Mononuclear cell (primary cell): ENCODE results near the gene UBALD1. TPM values are rescaled to one million over a fixed set of nuclear protein-coding genes. Genes with fewer than 3 reads are reported as not detected.

Experiments
- H3K27me3 ChIP-seq: 2 replicates; pipeline ENCODE4 v1.6.0; 2011; ENCODE audit warnings: low read length, control low read depth; ENCODE audit not compliant: insufficient read depth
- H3K4me1 ChIP-seq: 2 replicates; pipeline ENCODE4 v1.5.1; 2011; ENCODE audit warnings: mild to moderate bottlenecking, low read length, control low read depth; ENCODE audit not compliant: insufficient read depth
- H3K4me3 ChIP-seq: 2 replicates; pipeline ENCODE4 v1.5.1; 2011; ENCODE audit warnings: mild to moderate bottlenecking, low read length, moderate library complexity
- H3K9me3 ChIP-seq: 2 replicates; pipeline ENCODE4 v1.5.1; 2011; ENCODE audit warnings: low read depth, mild to moderate bottlenecking, control low read depth, low read length
- total RNA-seq: library from RNA; depleted of rRNA; stranded (reverse); fragments of >200 nt; gene quantifications from one replicate; pipeline ENCODE4 v1.2.3, GENCODE V29; 2012

The UBALD1 gene
- total RNA-seq, 1 donor: 7.9 TPM

- no peaks in the 10 kb centered on the region for H3K27me3 ChIP-seq
- no peaks in the 10 kb centered on the region for H3K9me3 ChIP-seq
- no peak overlapping the region for H3K4me3 ChIP-seq
These were observed 15.1 kb downstream of the UBALD1 start for GRCh38 chr16:4599545-4599944.

GRCh38 chr16:4599037-4599436, 15.7 kb downstream of the UBALD1 start:
- no peak overlapping the region for H3K4me3 ChIP-seq
- no peaks in the 10 kb centered on the region for H3K4me1 ChIP-seq
- no peaks in the 10 kb centered on the region for H3K27me3 ChIP-seq
- no peaks in the 10 kb centered on the region for H3K9me3 ChIP-seq

More at GRCh38 chr16:4599545-4599944, 15.1 kb downstream of the UBALD1 start:
- no peaks in the 10 kb centered on the region for H3K4me1 ChIP-seq

DNA sequence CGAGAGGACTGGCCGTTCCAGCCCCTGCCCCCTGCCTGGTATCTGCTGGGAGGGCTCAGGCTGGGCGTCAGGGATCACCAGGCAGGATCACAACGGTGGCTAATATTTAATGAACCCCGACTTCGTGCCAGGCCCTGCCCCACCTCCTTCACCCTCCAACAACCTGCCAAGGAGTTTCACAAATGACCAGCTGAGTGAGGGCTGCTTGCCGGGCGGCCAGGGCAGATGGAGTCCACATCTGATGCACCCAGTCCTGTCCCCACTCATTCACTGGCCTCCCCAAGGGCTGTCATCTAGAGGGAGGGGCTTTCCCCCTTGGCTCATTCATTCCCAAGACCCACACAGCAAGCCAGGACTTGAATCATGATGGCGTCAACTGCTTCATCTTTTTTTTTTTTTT, 17.5 kb downstream of the UBALD1 start:
- no peaks in the 10 kb centered on the region for H3K4me1 ChIP-seq
- no peaks in the 10 kb centered on the region for H3K27me3 ChIP-seq
- H3K9me3 ChIP-seq: no peaks in the 10 kb centered on the region
- no peak overlapping the region for H3K4me3 ChIP-seq

- H3K9me3 ChIP-seq: no peaks in the 10 kb centered on the region
- no peaks in the 10 kb centered on the region for H3K4me1 ChIP-seq
- H3K4me3 ChIP-seq: no peak overlapping the region
- no peaks in the 10 kb centered on the region for H3K27me3 ChIP-seq
These were observed 20.0 kb downstream of the UBALD1 start for GRCh38 chr16:4594433-4595410.

- Histone ChIP-seq H3K9me3 (no peaks in the 10 kb centered on the region), H3K4me1 (no peaks in the 10 kb centered on the region), H3K4me3 (no peak overlapping the region), H3K27me3 (no peaks in the 10 kb centered on the region)
These were observed 21.6 kb downstream of the UBALD1 start for GRCh38 chr16:4593086-4593485.

DNA sequence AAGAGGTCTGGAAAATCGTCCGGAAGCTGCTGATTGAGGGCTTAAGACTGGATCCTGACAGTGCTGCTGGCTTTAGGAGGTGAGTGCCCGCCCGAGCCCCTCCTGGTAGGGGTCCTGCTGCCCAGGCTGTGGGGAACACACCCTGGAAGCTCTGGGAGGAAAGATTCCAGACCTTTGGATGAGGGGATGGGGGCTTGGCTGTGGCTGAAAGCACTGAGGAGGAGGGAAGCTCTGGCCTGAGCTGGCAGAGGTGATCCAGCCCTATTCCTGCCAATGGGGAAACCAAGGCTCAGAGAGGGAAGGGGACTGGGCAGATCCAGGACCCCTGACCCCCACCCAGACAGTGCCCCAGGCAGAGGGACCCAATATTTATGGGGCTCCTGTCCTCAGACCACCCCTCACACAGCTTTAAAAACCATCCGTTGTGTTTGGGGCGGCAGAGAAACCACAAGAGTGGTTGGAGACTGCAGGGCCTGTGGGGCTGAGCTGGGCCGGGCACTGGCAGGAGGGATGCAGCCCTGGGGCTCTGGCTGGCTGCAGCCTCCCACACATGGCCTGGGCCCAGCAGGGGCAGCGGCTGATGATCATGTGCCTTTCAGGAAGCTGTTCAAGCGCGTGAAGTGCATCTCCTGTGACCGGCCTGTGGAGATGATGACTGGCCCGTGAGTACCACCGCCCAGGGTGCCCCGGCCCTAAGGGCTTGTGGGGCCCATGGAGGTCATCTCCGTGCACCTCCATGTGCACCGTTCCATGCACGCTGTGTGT, 22.8 kb downstream of the UBALD1 start:
- Histone ChIP-seq H3K4me3 (no peak overlapping the region), H3K4me1 (no peaks in the 10 kb centered on the region), H3K27me3 (no peaks in the 10 kb centered on the region), H3K9me3 (no peaks in the 10 kb centered on the region)

DNA sequence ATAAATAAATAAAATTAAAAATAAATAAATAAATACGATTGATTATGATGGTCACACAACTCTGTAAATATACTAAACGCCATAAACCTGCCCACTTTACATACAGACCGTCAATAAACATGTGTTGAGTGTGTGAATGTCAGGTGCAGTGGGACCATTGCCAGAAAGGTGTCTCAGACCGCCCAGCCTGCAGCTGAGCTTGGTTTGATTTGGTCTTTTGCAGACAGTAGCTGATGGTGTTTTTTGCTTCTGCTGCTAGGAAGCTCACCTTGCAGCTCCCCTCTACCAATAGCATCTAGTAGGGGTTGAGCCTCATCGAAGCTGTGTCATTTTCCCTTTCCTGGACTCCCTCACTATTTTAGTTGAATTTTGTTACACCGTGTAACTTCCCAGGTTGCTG, 23.5 kb downstream of the UBALD1 start:
- Histone ChIP-seq H3K9me3 (no peaks in the 10 kb centered on the region), H3K4me3 (no peak overlapping the region), H3K4me1 (no peaks in the 10 kb centered on the region), H3K27me3 (no peaks in the 10 kb centered on the region)

DNA sequence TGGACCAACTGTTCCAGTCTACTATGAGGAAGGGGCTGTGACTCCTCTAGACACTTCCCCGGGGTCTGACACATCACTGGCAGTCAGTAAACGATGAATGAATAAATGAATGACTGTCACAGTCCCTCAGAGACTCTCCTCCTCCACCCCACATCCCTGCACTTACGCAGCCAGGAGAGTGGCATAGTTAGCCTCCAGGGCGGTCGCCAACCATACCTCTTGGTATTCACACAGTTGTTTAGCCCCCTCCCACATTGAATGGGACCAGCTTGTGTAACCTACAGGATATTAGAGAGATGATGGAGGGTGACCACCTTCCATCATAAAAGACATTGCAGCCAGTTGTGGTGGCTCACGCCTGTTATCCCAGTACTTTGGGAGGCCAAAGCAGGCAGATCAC, 25.7 kb downstream of the UBALD1 start:
- Histone ChIP-seq H3K27me3 (no peaks in the 10 kb centered on the region), H3K9me3 (no peaks in the 10 kb centered on the region), H3K4me3 (no peak overlapping the region), H3K4me1 (no peaks in the 10 kb centered on the region)

- H3K27me3 ChIP-seq: no peaks in the 10 kb centered on the region
- no peaks in the 10 kb centered on the region for H3K4me1 ChIP-seq
- no peak overlapping the region for H3K4me3 ChIP-seq
- no peaks in the 10 kb centered on the region for H3K9me3 ChIP-seq
These were observed 26.3 kb downstream of the UBALD1 start for GRCh38 chr16:4588386-4588785.

GRCh38 chr16:4586291-4586690, 28.4 kb downstream of the UBALD1 start:
- H3K4me1 ChIP-seq: no peaks in the 10 kb centered on the region
- no peak overlapping the region for H3K4me3 ChIP-seq
- H3K9me3 ChIP-seq: no peaks in the 10 kb centered on the region

DNA sequence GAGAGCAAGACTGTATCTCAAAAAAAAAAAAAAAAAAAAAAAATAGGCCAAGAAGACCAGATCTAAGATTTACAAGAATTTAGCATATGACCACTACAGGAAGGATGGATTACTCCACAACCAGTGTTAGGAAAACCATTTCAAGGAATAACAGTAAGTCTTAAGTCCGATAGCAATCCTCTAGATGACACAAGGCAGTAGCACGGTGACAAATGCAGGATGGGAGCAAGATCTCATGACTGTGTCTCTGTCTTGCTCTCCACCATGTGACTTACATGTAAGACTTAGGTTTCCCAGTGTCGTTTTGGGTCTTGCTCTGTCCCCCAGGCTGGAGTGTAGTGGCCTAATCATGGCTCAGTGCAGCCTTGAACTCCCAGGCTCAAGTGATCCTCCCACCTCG, 30.8 kb downstream of the UBALD1 start:
- no peak overlapping the region for H3K4me3 ChIP-seq
- no peaks in the 10 kb centered on the region for H3K27me3 ChIP-seq
- no peaks in the 10 kb centered on the region for H3K9me3 ChIP-seq
- no peaks in the 10 kb centered on the region for H3K4me1 ChIP-seq

More at GRCh38 chr16:4586291-4586690, 28.4 kb downstream of the UBALD1 start:
- no peaks in the 10 kb centered on the region for H3K27me3 ChIP-seq

- no peaks in the 10 kb centered on the region for H3K27me3 ChIP-seq
- no peak overlapping the region for H3K4me3 ChIP-seq
- no peaks in the 10 kb centered on the region for H3K9me3 ChIP-seq
- H3K4me1 ChIP-seq: no peaks in the 10 kb centered on the region
These were observed 34.4 kb downstream of the UBALD1 start for GRCh38 chr16:4580250-4580649.

GRCh38 chr16:4578961-4579530, 35.6 kb downstream of the UBALD1 start:
- Histone ChIP-seq H3K27me3 (no peaks in the 10 kb centered on the region), H3K4me1 (no peaks in the 10 kb centered on the region), H3K4me3 (no peak overlapping the region), H3K9me3 (no peaks in the 10 kb centered on the region)

DNA sequence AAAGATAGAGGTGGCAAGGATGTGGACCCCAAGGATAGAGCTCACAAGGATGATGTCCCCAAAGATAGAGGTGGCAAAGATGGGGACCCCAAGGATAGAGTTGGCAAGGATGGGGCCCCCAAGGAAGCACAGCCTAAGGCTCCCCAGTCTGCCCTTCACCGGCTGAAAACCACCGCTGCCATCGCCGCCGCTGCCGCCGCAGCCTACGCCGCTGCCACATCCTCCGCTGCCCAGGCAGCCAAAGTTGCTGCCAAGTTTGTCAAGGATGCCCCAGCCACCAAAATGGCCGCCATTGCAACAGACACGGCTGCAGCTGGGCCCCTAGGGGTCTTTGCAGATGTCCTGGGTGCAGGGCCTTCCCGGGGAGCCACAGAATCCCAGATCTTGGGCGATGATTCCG, 38.7 kb downstream of the UBALD1 start:
- no peaks in the 10 kb centered on the region for H3K9me3 ChIP-seq
- H3K27me3 ChIP-seq: no peaks in the 10 kb centered on the region
- H3K4me3 ChIP-seq: no peak overlapping the region
- no peaks in the 10 kb centered on the region for H3K4me1 ChIP-seq
